SH-SY5Y (cell line): ENCODE measurements around the gene ERVK3-1.

Source experiments
- GATA2 ChIP-seq: IDR thresholded peaks from 2 replicates; pipeline ENCODE4 v1.6.1; 2011; ENCODE audit warnings: mild to moderate bottlenecking, low read depth, low read length
- GATA3 ChIP-seq: IDR thresholded peaks from 2 replicates; pipeline ENCODE4 v1.6.1; 2011; ENCODE audit warnings: low read depth, mild to moderate bottlenecking, low read length, moderate library complexity

DNA sequence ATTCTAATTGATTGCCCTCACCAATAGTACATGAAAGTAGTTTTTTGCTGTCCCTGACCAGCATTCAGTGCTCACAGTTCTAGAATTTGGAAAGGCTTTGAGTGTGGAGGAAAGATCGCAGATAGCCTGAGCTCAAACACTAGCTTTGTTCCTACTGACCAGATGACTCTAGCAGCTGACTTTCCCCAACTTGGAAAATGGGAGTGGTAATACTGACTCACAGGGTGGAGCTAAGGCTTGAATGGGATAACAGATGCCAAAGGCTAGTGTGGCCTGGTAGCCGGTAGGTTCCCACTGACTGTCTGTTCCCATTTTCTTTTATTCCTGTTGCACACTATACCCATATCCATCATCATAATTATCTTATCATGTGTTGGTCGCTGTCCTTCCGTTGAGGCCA lies 25.3 kb downstream of the ERVK3-1 start:
- TF ChIP-seq GATA2 (no peak), GATA3 (no peak)
